HG03439 (cell line): Measurements from ENCODE around the gene NCKAP1.
"Not testable (repeated sequence)": the region's sequence is repeated elsewhere in the genome, so short reads cannot be mapped to it uniquely, and the experiment has no call there.

Experiments
- ATAC-seq: cut with Tn5 transposase; IDR thresholded peaks from one replicate; pipeline ENCODE4 v1.9.1; 2021; ENCODE audit warnings: mild to moderate bottlenecking, moderate library complexity; ENCODE audit not compliant: unreplicated experiment

NCKAP1 gene

DNA sequence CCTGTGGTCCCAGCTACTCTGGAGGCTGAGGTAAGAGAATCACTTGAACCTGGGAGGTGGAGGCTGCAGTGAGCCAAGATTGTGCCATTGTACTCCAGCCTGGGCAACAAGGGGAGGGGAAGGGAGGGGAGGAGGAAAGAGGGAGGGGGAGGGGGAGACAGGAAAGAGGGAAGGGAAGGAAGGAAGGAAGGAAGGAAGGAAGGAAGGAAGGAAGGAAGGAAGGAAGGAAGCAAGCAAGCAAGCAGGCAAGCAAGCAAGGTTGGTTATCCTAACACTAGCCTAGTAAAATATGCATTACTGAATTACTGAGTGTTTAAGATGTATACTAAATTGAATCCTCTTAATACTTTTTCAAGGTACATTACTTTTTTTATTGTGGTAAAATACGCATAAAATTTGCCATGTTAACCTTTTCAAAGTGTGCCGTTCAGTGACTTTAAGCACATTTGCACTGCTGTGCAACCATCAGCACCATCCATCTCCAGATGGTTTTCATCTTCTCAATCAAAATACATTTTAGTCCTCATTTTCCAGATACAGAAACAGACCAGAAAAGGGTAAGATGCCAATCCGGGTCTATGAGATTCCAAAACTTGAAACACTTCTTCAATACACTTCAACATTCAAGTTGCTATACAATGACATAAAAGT is 28.9 kb downstream of the NCKAP1 start:
- ATAC-seq = no peak

DNA sequence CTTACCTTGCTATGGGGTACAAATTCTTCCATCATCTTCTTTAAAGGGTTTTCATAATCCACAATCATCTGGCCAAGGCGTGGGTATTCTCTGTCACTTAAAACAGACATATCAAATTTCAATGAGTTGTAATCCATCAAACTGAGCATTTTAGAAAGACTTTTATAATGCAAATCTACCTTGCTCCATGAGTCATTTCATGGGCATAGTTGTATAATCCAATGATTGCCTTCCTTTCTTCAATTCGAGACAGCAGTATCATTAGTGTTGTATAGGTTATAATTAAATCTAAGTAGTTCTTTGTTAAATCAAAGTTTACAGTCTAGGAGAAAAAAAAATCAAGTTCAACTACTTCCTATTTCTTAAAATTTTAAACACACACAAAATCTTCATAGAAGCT is 36.3 kb downstream of the NCKAP1 start:
- ATAC-seq = no peak

DNA sequence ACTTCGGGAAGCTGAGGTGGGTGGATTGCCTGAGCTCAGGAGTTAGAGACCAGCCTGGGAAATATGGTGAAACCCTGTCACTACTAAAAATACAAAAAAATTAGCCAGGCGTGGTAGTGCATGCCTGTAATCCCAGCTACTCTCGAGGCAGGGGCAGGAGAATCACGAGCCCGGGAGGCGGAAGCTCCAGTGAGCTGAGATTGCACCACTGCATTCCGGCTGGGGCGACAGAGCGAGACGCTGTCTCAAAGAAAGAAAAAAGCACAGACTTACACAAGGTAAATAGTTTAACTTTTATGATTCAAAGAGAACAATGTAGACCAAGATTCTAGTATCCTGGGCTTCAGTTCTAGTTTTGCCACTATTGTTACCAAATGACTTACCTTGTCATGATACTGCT is 37.4 kb downstream of the NCKAP1 start:
- ATAC-seq = no peak

DNA sequence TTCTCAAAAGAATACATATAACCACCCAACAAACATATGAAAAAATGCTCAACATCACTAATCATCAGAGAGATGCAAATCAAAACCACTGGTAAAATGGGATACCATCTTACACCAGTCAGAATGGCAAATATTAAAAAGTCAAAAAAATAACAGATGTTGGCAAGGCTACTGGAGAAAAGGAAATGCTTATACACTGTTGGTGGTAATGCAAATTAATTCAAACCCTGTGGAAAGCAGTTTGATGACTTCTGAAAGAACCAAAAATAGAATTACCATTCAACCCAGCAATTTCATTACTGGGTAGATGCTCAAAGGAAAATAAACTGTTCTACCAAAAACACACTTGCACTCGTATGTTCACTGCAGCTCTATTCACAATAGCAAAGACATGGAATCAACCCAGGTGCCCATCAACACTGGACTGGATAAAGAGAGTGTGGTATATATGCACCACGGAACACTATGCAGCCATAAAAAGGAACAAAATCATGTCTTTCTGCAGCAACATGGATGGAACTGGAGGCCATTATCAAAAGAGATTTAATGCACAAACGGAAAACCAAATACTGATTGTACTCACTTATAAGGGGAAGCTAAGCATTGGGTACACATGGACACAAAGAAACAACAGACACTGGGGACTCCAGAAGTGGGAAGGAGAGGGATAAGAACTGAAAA is 38.8 kb downstream of the NCKAP1 start:
- no peak for ATAC-seq

DNA sequence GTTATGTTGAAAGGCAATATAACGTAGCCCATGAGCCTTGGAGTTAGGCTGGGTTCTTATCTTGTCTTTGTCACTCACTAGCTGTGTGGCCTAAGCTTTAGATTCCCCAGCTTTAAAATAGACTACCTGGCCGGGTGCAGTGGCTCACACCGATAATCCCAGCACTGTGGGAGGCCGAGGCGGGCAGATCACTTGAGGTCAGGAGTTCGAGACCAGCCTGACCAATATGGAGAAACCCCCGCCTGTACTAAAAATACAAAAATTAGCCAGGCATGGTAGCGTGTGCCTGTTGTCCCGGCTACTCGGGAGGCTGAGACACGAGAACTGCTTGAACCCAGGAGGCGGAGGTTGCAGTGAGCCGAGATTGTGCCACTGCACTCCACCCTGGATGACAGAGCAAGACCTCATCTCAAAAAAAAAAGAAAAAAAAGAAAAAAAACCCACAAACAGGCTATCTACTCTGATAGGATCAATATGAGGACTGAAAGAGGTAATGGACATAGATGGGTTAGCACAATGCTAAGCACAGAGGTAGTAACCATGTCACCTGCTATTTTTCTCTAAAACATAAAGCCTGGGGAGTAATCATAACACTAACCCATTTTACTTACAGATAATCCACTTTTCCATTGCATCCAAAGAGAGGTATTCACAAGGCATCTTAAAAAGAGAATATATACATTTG is 43.9 kb downstream of the NCKAP1 start:
- ATAC-seq = no peak

DNA sequence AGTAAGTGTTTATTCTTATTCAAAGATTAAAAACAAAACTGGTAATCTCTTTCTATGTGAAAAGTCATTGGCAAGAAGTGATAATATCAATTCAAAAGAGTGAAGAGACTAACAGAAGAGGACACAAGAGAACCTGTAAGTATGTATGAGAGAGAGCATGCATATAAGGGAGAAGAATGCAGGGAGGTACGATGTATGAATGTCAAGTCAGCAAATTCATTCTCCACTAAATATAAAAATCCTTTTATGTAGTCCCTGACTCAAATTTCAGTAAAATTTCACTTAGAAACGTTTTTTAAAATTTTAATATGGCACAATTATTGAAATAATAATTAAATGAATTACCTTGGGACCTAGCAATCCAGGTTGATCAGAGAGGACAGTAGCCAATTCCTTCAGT is 55.3 kb downstream of the NCKAP1 start:
- no peak for ATAC-seq

DNA sequence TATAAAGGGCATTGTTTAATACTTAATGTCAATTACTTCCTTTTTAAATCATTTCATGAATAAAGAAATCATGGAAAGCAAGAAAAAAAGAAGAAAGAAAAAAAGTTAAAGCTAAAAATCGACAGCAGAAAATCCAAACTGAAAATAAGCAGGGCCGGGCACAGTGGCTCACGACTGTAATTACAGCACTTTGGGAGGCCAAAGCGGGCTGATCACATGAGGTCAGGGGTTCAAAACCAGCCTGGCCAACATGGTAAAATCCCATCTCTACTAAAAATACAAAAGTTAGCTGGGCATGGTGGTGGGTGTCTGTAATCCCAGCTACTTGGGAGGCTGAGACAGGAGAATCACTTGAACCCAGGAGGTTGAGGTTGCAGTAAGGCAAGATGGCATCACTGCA is 56.8 kb downstream of the NCKAP1 start:
- not testable (repeated sequence) for ATAC-seq

DNA sequence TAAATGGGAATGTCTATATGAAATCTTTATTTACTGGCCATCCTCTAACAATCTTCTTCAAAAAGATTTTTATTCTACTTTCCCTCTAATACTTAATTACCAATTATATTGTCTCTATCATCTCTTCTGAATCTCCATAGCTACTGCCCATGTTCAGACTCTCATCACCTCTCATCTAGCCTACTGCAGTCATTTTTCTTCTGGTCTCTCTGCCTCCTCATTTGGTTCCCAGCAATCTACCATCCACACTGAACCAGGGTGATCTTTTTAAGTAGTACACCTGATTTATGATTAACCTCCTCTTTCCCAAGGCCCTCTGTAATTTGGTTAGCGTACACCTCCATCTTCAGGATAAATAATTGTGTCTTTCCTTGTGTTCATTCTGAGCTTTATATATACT is 57.6 kb downstream of the NCKAP1 start:
- ATAC-seq = no peak

DNA sequence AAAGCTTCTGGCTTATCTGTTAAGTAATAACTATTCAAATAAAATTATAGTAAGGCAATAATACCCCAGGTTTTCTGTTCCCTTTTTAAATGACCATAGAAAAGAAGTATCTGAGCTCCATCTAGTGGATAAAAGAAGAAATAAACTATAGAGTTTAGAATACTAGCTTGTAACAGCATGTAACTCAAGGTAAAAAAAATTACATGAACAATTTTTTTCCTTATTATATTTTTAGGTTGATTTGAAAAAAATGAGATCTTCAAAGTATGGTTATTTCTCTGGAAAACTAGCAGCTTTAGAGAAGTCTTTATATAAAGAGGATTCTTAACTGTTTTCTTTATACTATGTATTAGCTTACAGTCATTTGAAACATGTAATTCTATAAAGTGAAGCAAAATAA is 58.1 kb downstream of the NCKAP1 start:
- ATAC-seq = peak; percentile 85

DNA sequence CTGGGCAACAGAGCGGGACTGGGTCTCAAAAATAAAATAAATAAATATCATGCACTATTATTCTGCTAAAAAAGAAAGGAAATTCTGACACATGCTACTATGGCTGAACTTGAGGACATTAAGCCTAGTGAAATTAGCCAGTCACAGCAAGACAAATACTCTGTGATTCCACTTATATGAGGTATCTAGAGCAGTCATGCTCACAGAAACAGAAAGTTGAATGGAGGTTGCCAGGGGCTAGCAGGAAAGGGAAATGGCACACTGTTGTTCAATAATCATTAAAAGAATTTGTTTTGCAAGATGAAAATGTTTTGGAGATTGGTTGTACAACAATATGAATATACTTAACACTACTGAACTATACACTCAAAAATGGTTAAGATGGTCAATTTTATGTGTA is 60.8 kb downstream of the NCKAP1 start:
- ATAC-seq = no peak

DNA sequence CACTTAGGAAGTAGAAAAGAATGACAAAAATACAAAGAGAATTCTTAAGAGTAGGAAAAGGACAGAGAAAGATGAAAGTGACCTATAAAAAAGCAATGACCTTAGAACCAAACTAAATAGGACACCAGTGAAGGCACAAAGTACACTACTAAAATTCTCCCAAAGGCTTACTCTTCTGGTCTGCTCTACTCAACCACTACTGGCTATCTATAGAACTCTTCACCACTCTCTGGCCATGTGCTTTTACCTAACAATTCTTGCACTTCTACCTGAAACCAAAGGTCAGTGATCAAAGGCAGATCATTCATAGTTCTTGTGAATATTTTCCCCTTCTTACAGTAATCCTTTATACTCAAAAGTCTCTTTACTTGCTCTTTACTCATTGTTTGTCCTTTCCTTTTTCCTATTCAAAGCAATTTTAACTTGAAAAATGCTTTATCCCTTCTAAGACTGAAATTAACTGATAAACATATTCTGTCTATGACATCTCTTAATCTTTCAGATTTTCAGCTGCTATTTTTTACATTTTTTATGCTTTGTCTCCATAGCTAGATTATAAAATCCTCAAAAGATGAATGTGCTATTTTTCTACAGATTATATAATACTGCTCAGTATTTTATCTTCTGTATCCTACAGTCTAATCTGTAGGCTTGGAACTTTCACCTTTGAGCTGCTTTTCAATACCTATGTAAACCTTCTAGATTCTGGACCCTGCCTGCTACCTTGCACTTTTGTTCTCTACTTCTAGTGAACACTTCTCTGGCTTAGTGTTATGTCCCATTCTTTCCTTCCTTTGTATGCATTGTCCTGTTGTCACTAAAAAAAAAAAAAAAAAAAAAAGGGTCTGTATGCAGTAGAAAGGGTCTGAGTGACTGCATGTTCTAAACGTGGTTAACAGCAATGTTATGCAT is 64.6 kb downstream of the NCKAP1 start:
- ATAC-seq = no peak

DNA sequence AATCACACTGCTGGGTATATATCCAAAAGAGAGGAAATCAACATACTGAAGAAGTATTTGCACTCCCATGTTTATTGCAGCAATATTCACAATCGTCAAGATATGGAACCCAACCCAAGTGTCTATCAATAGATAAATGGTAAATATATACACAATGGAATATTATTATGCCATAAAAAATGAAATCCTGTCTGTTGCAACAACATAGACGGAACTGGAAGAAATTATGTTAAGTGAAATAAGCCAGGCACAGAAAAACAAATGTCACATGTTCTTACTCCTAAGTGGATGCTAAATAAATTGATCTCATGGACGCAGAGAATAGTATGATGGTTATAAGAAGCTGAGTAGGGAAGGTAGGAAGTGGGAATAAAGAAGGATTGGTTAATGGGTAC is 65.7 kb downstream of the NCKAP1 start:
- no peak for ATAC-seq

DNA sequence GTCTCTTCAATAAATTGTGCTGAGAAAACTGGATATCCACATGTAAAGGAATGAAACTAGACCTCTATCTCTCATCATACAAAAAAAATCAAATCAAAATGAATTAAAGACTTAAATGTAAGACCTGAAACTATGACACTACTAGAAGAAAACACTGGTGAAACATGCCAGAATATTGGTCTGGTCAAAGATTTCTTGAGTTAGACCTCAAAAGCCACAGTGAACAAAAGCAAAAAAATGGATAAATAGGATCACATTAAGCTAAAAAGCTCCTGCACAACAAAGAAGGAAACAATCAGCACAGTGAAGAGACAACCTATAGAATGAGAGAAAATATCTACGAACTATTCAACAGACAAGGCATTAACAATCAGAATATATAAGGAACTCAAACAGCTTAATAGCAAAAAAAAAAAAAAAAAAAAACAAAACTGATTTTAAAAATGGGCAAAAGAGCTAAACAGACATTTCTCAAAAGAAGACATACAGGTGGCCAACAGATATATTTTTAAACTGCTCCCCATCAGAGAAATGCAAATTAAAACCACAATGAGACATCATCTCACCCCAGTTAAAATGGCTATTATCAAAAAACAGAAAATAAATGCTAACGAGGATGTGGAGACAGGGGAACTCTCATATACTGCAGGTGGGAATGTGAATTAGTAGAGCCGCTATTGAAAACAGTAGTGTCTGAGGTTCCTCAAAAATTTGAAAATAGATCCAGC is 66.3 kb downstream of the NCKAP1 start:
- ATAC-seq = peak; percentile 76

DNA sequence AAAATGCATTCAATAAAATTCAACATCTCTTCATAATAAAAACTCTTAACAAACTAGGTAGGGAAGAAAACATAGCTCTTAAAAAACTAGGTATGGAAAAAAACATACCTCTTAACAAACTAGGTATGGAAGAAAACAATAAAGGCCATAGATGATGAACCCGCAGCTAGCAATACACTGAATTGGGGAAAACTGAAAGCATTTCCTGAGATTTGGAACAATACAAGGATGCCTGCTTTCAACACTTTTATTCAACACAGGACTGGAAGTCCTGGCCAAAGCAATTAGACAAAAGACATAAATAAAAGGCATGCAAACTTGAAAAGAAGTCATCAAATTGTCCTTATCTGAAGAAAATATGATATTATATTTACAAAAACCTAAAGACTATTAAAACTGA is 67.8 kb downstream of the NCKAP1 start:
- no peak for ATAC-seq

DNA sequence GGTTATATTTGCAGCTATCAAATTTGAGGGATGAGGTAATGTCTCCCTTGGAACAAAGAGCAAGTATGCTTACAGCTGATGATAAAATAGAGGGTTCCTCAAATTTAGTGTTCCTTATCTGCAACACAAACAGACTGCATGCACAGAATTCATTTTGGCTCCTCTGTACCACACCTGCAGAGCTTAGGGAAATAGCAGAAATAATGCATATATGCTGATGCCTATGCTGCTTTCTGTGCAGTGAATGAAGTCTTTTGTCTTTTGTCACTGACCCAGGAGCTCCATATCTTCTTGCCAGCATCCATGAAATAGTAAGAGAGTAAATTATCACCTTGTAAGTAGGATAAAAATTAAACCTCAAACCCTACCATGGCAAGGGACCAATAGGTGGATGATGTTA is 69.8 kb downstream of the NCKAP1 start:
- ATAC-seq = no peak

DNA sequence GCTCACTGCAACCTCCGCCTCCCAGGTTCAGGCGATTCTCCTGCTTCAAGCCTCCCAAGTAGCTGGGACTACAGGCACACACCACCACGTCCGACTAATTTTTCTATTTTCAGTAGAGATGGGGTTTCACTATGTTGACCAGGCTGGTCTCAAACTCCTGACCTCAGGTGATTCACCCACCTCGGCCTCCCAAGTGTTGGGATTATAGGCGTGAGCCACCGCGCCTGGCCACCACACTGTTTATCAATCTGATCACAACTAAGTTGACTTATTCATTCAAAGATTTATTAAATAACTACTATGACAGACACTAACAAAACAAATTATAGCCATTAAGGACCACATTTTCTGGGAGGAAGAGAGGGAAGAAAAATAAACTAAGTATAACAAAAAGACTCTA is 71.9 kb downstream of the NCKAP1 start:
- ATAC-seq = not testable (repeated sequence)

DNA sequence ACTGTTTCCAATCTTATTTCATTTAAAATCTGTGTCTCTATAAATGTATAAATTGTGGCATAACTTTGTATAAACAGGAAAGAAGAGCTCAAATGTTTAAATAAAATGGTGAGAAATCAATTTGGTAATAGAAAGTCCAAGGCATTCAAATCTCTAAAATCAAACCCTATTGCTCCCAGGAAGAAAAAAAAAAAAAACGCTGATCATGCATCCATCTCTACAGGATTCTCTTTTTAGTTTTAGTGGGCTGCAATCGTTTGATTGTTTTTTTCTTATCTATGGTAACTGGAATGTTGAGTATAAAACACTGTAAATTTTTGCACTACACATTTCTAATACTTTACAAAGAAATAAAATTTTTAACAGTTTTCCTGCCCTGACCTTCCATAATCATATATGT is 75.6 kb downstream of the NCKAP1 start:
- ATAC-seq = no peak

DNA sequence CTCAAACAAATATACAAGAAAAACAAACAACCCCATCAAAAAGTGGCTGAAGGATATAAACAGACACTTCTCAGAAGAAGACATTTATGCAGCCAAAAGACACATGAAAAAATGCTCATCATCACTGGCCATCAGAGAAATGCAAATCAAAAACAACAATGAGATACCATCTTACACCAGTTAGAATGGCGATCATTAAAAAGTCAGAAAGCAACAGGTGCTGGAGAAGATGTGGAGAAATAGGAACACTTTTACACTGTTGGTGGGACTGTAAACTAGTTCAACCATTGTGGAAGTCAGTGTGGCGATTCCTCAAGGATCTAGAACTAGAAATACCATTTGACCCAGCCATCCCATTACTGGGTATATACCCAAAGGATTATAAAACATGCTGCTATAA is 77.4 kb downstream of the NCKAP1 start:
- ATAC-seq = not testable (repeated sequence)

DNA sequence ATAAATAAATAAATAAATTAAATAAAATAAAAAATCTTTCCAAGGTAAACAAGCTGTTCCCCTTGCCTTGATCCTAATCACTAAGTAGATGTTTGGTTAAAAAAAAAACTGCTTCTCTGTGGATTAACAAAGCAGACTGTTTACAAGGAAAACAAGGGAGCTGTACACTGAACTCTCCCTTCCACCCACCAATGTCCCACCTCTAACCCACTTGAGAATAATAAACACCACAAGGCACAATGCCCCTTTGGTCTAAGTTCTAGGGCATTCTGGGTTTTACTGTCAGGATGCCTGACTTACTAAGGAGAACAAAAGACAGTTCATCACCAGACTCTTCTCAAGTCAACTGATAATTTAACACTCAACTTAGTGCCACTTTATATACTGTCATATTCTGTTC is 83.5 kb downstream of the NCKAP1 start:
- ATAC-seq = no peak

DNA sequence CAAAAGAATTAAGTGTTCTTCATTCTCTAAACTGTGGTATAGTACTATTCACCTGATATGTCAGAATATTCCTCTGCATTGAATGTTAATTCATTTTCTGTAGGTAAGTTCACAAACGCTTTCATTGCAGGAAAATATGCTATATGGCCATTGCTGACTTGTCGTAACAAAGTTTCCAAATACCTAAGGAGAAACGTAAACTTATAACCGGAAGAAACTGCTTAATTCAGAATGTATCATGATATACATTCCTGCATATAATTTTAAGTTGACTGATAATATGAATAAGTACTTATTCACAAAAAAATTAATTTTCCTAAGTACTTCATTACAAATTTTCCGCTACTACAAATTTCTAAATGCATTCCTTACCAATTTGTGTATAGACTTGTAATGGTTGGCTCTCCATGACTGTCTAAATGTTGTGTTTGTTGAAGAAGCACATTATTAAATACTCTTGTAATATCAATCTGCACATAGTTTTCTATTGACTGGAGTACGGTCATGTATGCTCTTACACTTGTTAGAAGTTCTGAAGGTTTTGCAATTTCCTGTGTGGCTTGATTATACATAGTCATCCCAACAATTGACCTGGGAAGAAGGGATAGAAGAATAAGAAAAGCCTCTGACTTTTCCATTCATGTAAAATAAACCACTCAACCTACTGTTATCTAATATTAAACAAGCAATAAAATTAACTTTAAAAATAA is 85.4 kb downstream of the NCKAP1 start:
- ATAC-seq = no peak
